Breast epithelium (tissue), 3 donors: ENCODE data around the gene FNBP1.

Experiments used
- CTCF ChIP-seq, 3 donors: fragments of 450-650 bp; IDR thresholded peaks; one replicate each; pipeline ENCODE4 v1.5.1; 2016 to 2017; ENCODE audit warnings: antibody characterized with exemption in 3 of 3, mild to moderate bottlenecking in 3 of 3, moderate library complexity in 3 of 3
- POLR2A ChIP-seq: fragments of 450-650 bp; IDR thresholded peaks from one replicate; pipeline ENCODE4 v1.6.1; 2016; ENCODE audit warnings: antibody characterized with exemption, mild to moderate bottlenecking, moderate library complexity
- POLR2AphosphoS5 ChIP-seq, 3 donors: sonication (generic); formaldehyde crosslinking; IDR thresholded peaks; one replicate each; pipeline ENCODE4 v1.6.1; 2017; ENCODE audit warnings: antibody characterized with exemption in 3 of 3

GRCh38 chr9:129884220-129885017 lies 158.6 kb downstream of the FNBP1 start:
- TF ChIP-seq POLR2A (no peak), POLR2AphosphoS5 (IDR thresholded peaks at IDR 0.05) (no peak), CTCF (IDR thresholded peaks at IDR 0.05) (no peak)
